H54 (cell line): ENCODE measurements around the gene TRPV5.

Source experiments
- DNase-seq: peaks from one replicate; pipeline ENCODE4 v3.0.0; 2011; ENCODE audit warnings: low spot score, mixed read lengths; ENCODE audit not compliant: insufficient read length
- FAIRE-seq: peaks from 3 replicates; lab custom pipeline; 2011; peaks lifted over from hg19 to GRCh38; lab: Jason Lieb, UNC
- POLR2A ChIP-seq: IDR thresholded peaks from 2 replicates; pipeline ENCODE4 v1.6.1; 2011; ENCODE audit warnings: low read depth, mild to moderate bottlenecking, low read length

TRPV5 gene

GRCh38 chr7:142870566-142871259, 62.8 kb downstream of the TRPV5 start:
- FAIRE-seq, result no peak
- no peak for DNase-seq
- TF ChIP-seq POLR2A, result no peak

GRCh38 chr7:142870147-142870559, 63.4 kb downstream of the TRPV5 start:
- TF ChIP-seq POLR2A, result no peak
- FAIRE-seq, result no peak

GRCh38 chr7:142869434-142869833, 64.1 kb downstream of the TRPV5 start:
- no peak for TF ChIP-seq POLR2A
- FAIRE-seq, result no peak
- DNase-seq, result no peak

More at GRCh38 chr7:142870147-142870559, 63.4 kb downstream of the TRPV5 start:
- DNase-seq, result no peak

DNA sequence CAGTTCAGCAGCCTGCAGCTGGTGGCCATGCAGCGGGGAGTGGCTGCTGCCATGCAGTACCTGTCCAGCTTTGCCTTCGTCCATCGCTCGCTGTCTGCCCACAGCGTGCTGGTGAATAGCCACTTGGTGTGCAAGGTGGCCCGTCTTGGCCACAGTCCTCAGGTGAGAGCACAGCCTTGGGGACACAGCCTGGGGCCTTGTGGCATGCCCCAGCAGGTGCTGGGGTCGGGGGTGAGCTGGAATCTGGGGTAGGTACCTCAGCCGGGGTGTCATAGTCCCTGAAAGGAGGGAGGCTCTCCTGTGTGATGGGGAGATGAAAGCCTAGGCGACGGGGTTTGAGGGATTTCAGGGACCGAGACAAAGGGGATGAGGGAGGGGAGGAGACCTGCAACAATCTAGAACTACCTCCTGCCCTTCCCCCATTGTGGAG, 64.5 kb downstream of the TRPV5 start:
- no peak for FAIRE-seq
- TF ChIP-seq POLR2A, result no peak
- no peak for DNase-seq

GRCh38 chr7:142868188-142868985, 65.2 kb downstream of the TRPV5 start:
- no peak for DNase-seq
- no peak for FAIRE-seq
- TF ChIP-seq POLR2A, result no peak

DNA sequence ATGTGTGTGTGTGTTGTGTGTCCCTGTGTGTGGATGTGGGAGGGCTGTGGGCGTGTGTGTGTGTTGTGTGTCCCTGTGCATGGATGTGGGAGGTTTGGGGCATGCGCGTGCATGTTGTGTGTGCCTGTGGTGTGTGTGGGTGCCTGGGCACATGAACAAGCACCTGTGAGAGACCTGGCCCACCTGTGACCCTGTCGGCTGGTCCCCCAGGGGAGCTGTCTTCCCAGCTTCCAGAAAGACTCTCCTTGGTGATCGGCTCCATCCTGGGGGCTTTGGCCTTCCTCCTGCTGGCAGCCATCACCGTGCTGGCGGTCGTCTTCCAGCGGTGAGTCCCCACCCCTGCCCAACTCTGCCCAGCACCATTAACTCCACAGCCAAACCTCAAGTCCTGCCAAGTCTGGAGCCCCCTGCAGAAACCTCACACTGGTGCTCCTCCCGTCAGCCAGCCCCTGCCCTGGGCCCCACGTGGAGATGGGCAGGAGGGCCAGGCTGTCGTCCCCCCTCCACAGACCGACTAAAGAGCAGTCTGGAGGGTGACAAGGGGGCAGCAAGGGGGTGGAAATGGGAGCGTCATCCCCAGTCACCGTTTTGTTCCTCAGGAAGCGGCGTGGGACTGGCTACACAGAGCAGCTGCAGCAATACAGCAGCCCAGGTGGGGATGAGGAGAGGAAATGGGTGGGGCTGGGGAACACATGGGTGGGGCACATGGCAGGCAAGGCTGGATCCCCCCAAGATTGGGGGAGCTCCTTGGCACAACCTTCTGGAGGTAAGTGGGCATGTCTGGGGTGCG, 66.0 kb downstream of the TRPV5 start:
- no peak for TF ChIP-seq POLR2A
- no peak for DNase-seq
- FAIRE-seq, result no peak

DNA sequence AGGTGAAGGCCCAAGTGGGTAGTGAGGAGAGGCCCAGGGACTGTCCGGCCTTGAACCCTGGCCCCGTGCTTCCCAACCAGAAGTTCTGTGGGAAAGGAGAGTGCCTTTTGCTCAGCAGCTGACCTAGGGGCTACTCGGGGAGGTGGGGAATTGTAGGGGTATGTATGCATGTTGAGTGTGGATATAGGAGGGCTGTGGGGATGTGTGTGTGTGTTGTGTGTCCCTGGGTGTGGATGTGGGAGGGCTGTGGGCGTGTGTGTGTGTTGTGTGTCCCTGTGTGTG, 66.5 kb downstream of the TRPV5 start:
- no peak for DNase-seq
- no peak for TF ChIP-seq POLR2A
- no peak for FAIRE-seq

DNA sequence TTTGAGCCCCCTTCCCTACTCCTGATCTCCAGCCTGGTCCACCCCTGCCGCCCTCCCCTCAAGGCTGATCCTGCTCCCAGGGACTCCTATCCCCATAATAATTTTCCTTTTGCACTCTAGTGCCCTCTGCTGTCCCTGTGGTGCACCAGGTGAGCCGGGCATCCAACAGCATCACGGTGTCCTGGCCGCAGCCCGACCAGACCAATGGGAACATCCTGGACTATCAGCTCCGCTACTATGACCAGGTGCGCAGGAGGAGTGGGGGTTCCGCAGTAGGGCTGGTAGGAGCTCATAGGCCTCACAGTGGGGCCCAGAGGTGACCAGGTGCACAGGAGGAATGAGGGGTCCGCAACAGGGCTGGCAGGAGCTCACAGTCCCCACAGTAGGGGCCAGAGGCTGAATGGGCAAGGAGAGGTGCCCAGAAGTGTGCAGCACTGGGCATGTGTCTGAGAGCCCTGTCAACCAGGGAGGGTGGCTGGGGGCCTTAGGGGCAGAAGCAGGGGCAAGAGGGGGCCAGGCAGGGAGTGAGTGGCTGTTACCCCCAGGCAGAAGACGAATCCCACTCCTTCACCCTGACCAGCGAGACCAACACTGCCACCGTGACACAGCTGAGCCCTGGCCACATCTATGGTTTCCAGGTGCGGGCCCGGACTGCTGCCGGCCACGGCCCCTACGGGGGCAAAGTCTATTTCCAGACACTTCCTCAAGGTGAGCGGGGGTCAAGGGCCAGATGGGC, 67.0 kb downstream of the TRPV5 start:
- no peak for FAIRE-seq
- DNase-seq, result peak; percentile 24
- TF ChIP-seq POLR2A, result no peak

DNA sequence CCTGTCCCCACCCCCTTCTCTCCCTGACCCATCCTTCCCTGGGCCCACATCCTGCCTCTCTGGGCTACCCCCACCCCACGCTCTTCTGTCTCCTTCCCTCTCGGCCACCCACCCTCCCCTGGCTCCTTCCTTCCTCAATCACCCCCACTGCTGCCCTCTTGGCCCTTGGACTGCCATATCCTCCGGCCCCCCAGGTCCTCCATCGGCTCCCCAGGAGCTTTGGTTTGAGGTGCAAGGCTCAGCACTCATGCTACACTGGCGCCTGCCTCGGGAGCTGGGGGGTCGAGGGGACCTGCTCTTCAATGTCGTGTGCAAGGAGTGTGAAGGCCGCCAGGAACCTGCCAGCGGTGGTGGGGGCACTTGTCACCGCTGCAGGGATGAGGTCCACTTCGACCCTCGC, 67.8 kb downstream of the TRPV5 start:
- no peak for FAIRE-seq
- no peak for DNase-seq
- no peak for TF ChIP-seq POLR2A

DNA sequence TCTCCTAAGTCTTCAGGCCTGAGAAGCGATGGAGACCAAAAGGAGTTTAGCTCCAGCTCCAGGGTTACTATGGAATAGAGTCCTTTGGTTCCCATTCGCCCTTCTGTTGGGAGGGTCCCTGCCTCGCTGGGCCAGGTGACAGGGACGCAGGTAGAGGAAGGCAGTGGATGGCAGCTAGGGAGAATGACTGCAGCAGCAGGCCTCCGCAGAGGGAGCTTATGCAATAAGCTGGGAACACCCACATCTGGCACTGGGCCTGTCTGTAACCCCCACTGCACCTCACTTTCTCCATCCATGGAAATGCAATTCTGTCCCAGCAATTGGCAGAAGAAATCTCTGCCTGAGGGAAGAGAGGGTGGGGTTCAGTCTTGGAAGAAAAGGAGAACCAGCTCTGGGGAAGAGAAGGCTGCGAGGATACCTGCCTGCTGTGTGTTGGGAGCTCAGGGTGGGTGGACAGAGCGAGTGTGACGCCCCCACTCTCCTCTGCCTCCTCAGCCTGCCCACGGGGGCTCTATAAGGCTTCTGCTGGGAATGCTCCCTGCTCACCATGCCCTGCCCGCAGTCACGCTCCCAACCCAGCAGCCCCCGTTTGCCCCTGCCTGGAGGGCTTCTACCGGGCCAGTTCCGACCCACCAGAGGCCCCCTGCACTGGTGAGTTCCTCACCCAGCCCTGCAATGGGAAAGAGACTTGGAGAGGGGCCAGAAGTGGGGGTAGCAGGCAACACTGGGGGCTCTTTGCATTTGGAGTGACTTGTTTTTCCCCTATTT, 68.4 kb downstream of the TRPV5 start:
- FAIRE-seq (no peak), DNase-seq (no peak)
- TF ChIP-seq POLR2A, result no peak

DNA sequence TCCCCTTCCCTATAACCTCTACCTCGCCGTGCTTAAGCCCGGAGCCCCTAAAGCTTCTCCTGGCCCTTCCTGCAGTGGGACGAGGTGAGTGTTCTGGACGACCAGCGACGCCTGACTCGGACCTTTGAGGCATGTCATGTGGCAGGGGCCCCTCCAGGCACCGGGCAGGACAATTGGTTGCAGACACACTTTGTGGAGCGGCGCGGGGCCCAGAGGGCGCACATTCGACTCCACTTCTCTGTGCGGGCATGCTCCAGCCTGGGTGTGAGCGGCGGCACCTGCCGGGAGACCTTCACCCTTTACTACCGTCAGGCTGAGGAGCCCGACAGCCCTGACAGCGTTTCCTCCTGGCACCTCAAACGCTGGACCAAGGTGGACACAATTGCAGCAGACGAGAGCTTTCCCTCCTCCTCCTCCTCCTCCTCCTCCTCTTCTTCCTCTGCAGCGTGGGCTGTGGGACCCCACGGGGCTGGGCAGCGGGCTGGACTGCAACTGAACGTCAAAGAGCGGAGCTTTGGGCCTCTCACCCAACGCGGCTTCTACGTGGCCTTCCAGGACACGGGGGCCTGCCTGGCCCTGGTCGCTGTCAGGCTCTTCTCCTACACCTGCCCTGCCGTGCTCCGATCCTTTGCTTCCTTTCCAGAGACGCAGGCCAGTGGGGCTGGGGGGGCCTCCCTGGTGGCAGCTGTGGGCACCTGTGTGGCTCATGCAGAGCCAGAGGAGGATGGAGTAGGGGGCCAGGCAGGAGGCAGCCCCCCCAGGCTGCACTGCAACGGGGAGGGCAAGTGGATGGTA, 69.5 kb downstream of the TRPV5 start:
- FAIRE-seq, result no peak
- no peak for TF ChIP-seq POLR2A

GRCh38 chr7:142862786-142863400, 70.7 kb downstream of the TRPV5 start:
- no peak for TF ChIP-seq POLR2A
- FAIRE-seq (no peak), DNase-seq (no peak)

More for the DNA sequence above, 69.5 kb downstream of the TRPV5 start:
- DNase-seq, result no peak
